DND-41 (cell line): ENCODE measurements around the gene FOXP4.

Source experiments
- ATAC-seq: fragments of 200-7000 bp; cut with Tn5 transposase; 3 replicates; pipeline ENCODE4 v1.9.1; 2021; ENCODE audit warnings: low read depth; ENCODE audit not compliant: insufficient read depth
- DNase-seq: peaks from one replicate; pipeline ENCODE4 v3.0.0-alpha.2; 2020
- H2AFZ ChIP-seq: 2 replicates; pipeline ENCODE4 v1.6.0; 2012; ENCODE audit warnings: low read depth, low read length
- H3K27ac ChIP-seq: 2 replicates; pipeline ENCODE4 v1.5.1; 2012; ENCODE audit warnings: low read length, inconsistent platforms
- H3K27me3 ChIP-seq: fragments of 200-600 bp; sonication (generic); 2 replicates; pipeline ENCODE4 v1.6.0; 2012; ENCODE audit warnings: low read length, mild to moderate bottlenecking, inconsistent platforms; ENCODE audit not compliant: insufficient read depth, poor library complexity
- H3K36me3 ChIP-seq: 2 replicates; pipeline ENCODE4 v1.5.1; 2012; ENCODE audit warnings: low read length, inconsistent platforms; ENCODE audit not compliant: insufficient read depth
- H3K4me1 ChIP-seq: 2 replicates; pipeline ENCODE4 v1.5.1; 2012; ENCODE audit warnings: mild to moderate bottlenecking, low read length; ENCODE audit not compliant: insufficient read depth
- H3K4me2 ChIP-seq: 2 replicates; pipeline ENCODE4 v1.6.0; 2012; ENCODE audit warnings: mild to moderate bottlenecking, moderate library complexity, low read length, inconsistent platforms; ENCODE audit not compliant: insufficient read depth
- H3K4me3 ChIP-seq, 2 experiments: fragments of 200-600 bp in 1 of 2; shearing (Covaris generic) in 1 of 2; 2 replicates each; pipeline ENCODE4 v1.5.1; 2012 to 2016; ENCODE audit warnings: inconsistent platforms in 2 of 2, low read length in 2 of 2, mild to moderate bottlenecking in 2 of 2, low read depth in 1 of 2, moderate library complexity in 1 of 2
- H3K79me2 ChIP-seq: 2 replicates; pipeline ENCODE4 v1.6.0; 2012; ENCODE audit warnings: low read length, inconsistent platforms; ENCODE audit not compliant: insufficient read depth
- H3K9ac ChIP-seq: 2 replicates; pipeline ENCODE4 v1.6.0; 2012; ENCODE audit warnings: low read depth, mild to moderate bottlenecking, inconsistent platforms, low read length, moderate library complexity
- H3K9me3 ChIP-seq: 2 replicates; pipeline ENCODE4 v1.5.1; 2012; ENCODE audit warnings: low read length, moderate library complexity, mild to moderate bottlenecking, inconsistent platforms; ENCODE audit not compliant: insufficient read depth, severe bottlenecking
- H4K20me1 ChIP-seq: 2 replicates; pipeline ENCODE4 v1.6.0; 2012; ENCODE audit warnings: low read length; ENCODE audit not compliant: insufficient read depth
- CTCF ChIP-seq: IDR thresholded peaks from 2 replicates; pipeline ENCODE4 v1.5.1; 2012; ENCODE audit warnings: borderline replicate concordance, low read length, moderate library complexity, mild to moderate bottlenecking; ENCODE audit not compliant: poor library complexity, severe bottlenecking; ENCODE audit errors: extremely low read depth
- EZH2 ChIP-seq: IDR thresholded peaks from 3 replicates; pipeline ENCODE4 v1.6.1; 2012; ENCODE audit warnings: borderline replicate concordance, low read depth, mild to moderate bottlenecking, moderate library complexity, low read length, inconsistent platforms; ENCODE audit not compliant: severe bottlenecking

Gene FOXP4

GRCh38 chr6:41639809-41640371 lies 93.7 kb downstream of the FOXP4 start:
- H3K4me1 ChIP-seq = peaks cover 23% of the 10 kb centered on the region
- peak overlapping the region; percentile 81; the same call in 1 of the 2 replicates for H3K4me2 ChIP-seq
- H3K27me3 ChIP-seq = peaks cover 11% of the 10 kb centered on the region

GRCh38 chr6:41640426-41640825 lies 94.2 kb downstream of the FOXP4 start:
- Histone ChIP-seq H3K4me2 (no peak overlapping the region), H3K36me3 (no peaks in the 10 kb centered on the region; the same call in 1 of the 2 replicates), H3K4me1 (peaks cover 23% of the 10 kb centered on the region), H3K79me2 (no peaks in the 10 kb centered on the region), H2AFZ (no peak overlapping the region), H3K27me3 (peaks cover 11% of the 10 kb centered on the region), H3K9me3 (no peaks in the 10 kb centered on the region), H3K27ac (no peak overlapping the region), H4K20me1 (no peaks in the 10 kb centered on the region; the same call in 1 of the 2 replicates), H3K4me3 (no peak overlapping the region), H3K9ac (no peak overlapping the region)
- DNase-seq = no peak
- TF ChIP-seq EZH2 = no peak
- no peak for TF ChIP-seq CTCF
- no peak for ATAC-seq

More at GRCh38 chr6:41639809-41640371, 93.7 kb downstream of the FOXP4 start:
- DNase-seq = no peak
- no peak for ATAC-seq
- Histone ChIP-seq H3K79me2 (no peaks in the 10 kb centered on the region), H2AFZ (no peak overlapping the region), H3K9ac (peak overlapping the region; percentile 75; the same call in 1 of the 2 replicates), H3K4me3 (no peak overlapping the region; a peak in 1 of 4 replicates), H4K20me1 (no peaks in the 10 kb centered on the region; the same call in 1 of the 2 replicates), H3K27ac (no peak overlapping the region), H3K36me3 (no peaks in the 10 kb centered on the region), H3K9me3 (no peaks in the 10 kb centered on the region)
- TF ChIP-seq CTCF = no peak
- TF ChIP-seq EZH2 = no peak

GRCh38 chr6:41641352-41641925 lies 95.3 kb downstream of the FOXP4 start:
- H3K27me3 ChIP-seq = peaks cover 11% of the 10 kb centered on the region
- no peaks in the 10 kb centered on the region; the same call in 1 of the 2 replicates for H4K20me1 ChIP-seq
- peaks cover 3% of the 10 kb centered on the region for H3K36me3 ChIP-seq
- H3K79me2 ChIP-seq = no peaks in the 10 kb centered on the region
- no peak overlapping the region for H3K4me3 ChIP-seq
- no peak overlapping the region for H3K4me2 ChIP-seq
- no peak overlapping the region for H3K27ac ChIP-seq
- DNase-seq = no peak
- H3K9me3 ChIP-seq = no peaks in the 10 kb centered on the region
- no peak overlapping the region for H3K9ac ChIP-seq
- no peak overlapping the region for H2AFZ ChIP-seq
- no peak for ATAC-seq
- no peak for TF ChIP-seq CTCF
- no peak for TF ChIP-seq EZH2
- H3K4me1 ChIP-seq = peaks cover 23% of the 10 kb centered on the region
